ENCODE results near the gene RNF144A. TPM values are rescaled to one million over a fixed set of nuclear protein-coding genes. Genes with fewer than 3 reads are reported as not detected.

The RNF144A gene
- polyA plus RNA-seq, 1 of the 3 experiments (the other 2 are of a cell fraction): 15.6 TPM

GRCh38 chr2:6876309-6876708 is 40.9 kb upstream of the RNF144A start:
- Histone ChIP-seq H3K9me3 (peaks cover 6% of the 10 kb centered on the region; the same call in 1 of the 2 replicates), H3K36me3 (replicated peaks in 1 of 2; ENCODE audit: control insufficient read depth in 1 of 2, insufficient read depth in 2 of 2, low read length in 1 of 2) (no peaks in the 10 kb centered on the region), H4K20me1 (ENCODE audit: insufficient read depth) (no peaks in the 10 kb centered on the region), H3K4me1 (ENCODE audit: control insufficient read depth in 1 of 2, insufficient read depth in 2 of 2, low read depth in 1 of 2, low read length in 1 of 2) (peaks cover 0 to 5% of the 10 kb centered on the region in 2 experiments; a peak in 2 of 4 replicates), H3K4me3 (ENCODE audit: low read depth in 2 of 2, low read length in 1 of 2) (no peak overlapping the region), H3K9ac (no peak overlapping the region), H3K9me2 (no peaks in the 10 kb centered on the region), H3F3A (replicated peaks; ENCODE audit: insufficient read depth) (no peaks in the 10 kb centered on the region), H3K79me2 (ENCODE audit: insufficient read depth) (no peaks in the 10 kb centered on the region), H3K27ac (ENCODE audit: low read depth in 2 of 2, low read length in 1 of 2) (no peak overlapping the region), H2AFZ (ENCODE audit: low read depth) (no peak overlapping the region), H3K4me2 (no peak overlapping the region), H3K27me3 (ENCODE audit: insufficient read depth) (no peaks in the 10 kb centered on the region)
- no peak for TF ChIP-seq JUND (IDR thresholded peaks at IDR 0.05)
- TF ChIP-seq USF2 (IDR thresholded peaks at IDR 0.05; ENCODE audit: borderline replicate concordance, low read depth, low read length): no peak
- TF ChIP-seq, protein P1, sequence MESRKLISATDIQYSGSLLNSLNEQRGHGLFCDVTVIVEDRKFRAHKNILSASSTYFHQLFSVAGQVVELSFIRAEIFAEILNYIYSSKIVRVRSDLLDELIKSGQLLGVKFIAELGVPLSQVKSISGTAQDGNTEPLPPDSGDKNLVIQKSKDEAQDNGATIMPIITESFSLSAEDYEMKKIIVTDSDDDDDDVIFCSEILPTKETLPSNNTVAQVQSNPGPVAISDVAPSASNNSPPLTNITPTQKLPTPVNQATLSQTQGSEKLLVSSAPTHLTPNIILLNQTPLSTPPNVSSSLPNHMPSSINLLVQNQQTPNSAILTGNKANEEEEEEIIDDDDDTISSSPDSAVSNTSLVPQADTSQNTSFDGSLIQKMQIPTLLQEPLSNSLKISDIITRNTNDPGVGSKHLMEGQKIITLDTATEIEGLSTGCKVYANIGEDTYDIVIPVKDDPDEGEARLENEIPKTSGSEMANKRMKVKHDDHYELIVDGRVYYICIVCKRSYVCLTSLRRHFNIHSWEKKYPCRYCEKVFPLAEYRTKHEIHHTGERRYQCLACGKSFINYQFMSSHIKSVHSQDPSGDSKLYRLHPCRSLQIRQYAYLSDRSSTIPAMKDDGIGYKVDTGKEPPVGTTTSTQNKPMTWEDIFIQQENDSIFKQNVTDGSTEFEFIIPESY (IDR thresholded peaks at IDR 0.05; ENCODE audit: borderline replicate concordance, low read depth): no peak
- TF ChIP-seq MEF2A (IDR thresholded peaks at IDR 0.05; ENCODE audit: borderline replicate concordance, low read depth): no peak
- TF ChIP-seq PBX3 (IDR thresholded peaks at IDR 0.05): no peak
- no peak for TF ChIP-seq TCF12 (IDR thresholded peaks at IDR 0.05)
- no peak for TF ChIP-seq FOXJ3 (CRISPR knock-in tag; IDR thresholded peaks at IDR 0.05)
- no peak for TF ChIP-seq GABPA (IDR thresholded peaks at IDR 0.05; ENCODE audit: low read depth)
- TF ChIP-seq CHD2 (IDR thresholded peaks at IDR 0.05; ENCODE audit: low read length, partially characterized antibody): no peak
- no peak for TF ChIP-seq EP300 (IDR thresholded peaks at IDR 0.05; ENCODE audit: borderline replicate concordance in 1 of 2, low read depth in 1 of 2, low read length in 1 of 2)
- TF ChIP-seq POLR2AphosphoS5 (IDR thresholded peaks at IDR 0.05; ENCODE audit: low read depth, low read length): no peak
- no peak for DNase-seq
- ChIA-PET POLR2A (no interaction called here), CTCF (interaction anchor here (4.7 to 6.0 kb wide), 2 partner anchors 10 to 20 kb away, joined by 24 to 32 read pairs; partner anchors contain the start of gene CMPK2)
- 35% methylated on average over 1 of the region's 1 CpG for WGBS (ENCODE audit: low lambda C conversion rate)

DNA sequence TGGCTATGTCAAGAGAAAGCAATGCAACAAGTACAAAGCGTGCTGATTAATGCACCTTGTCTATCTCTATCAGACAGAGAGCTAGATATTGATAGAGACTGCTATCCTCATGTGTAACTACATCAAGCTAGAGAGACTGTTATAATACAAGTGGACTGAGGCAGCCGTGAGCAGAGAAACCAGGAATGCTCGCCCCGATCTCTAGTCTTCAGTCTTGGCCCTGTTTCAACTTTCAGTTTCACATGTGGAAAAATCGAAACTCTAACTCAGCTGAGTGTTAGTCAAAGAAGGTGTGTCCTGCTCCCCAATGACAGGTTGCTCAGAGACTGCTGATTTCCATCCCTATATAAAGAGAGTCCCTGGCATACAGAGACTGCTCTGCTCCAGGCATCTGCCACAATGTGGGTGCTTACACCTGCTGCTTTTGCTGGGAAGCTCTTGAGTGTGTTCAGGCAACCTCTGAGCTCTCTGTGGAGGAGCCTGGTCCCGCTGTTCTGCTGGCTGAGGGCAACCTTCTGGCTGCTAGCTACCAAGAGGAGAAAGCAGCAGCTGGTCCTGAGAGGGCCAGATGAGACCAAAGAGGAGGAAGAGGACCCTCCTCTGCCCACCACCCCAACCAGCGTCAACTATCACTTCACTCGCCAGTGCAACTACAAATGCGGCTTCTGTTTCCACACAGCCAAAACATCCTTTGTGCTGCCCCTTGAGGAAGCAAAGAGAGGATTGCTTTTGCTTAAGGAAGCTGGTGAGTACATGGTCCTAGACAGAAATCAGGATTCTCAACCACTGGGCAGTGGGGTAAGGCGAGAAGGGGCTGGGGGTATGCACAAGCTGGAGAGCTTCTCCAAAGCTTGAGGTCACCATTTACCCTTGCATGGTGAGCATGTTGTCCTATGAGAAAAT is 39.6 kb upstream of the RNF144A start, which contains the start of gene RSAD2:
Gene RSAD2 (plus strand): TSS at position 376 of the 903 bp plus-strand sequence. CDS start 24 bp downstream, at position 400.
- CTCF ChIA-PET: interaction anchor here (0.8 to 6.0 kb wide), 6 partner anchors 11 to 167 kb away, joined by 3 to 32 read pairs (median 4); partner anchors contain the start of genes CMPK2 and RNF144A
- Histone ChIP-seq H3F3A (replicated peaks; ENCODE audit: insufficient read depth) (no peaks in the 10 kb centered on the region), H3K4me3 (ENCODE audit: low read depth in 2 of 2, low read length in 1 of 2) (peak within 1 kb of the TSS; percentile 32 to 33; a peak in 3 of 4 replicates)

More for the DNA sequence above, 39.6 kb upstream of the RNF144A start, which contains the start of gene RSAD2:
- no peak for TF ChIP-seq NFIC (IDR thresholded peaks at IDR 0.05; ENCODE audit: borderline replicate concordance)
- TF ChIP-seq USF1 (IDR thresholded peaks at IDR 0.05; ENCODE audit: borderline replicate concordance, low read depth): no peak
- no peak for TF ChIP-seq USF2 (IDR thresholded peaks at IDR 0.05; ENCODE audit: borderline replicate concordance, low read depth, low read length)
- TF ChIP-seq EZH2phosphoT487 (IDR thresholded peaks at IDR 0.05; ENCODE audit: borderline replicate concordance, low read depth): no peak
- TF ChIP-seq RCOR1 (IDR thresholded peaks at IDR 0.05; ENCODE audit: low read length): no peak
- no peak for TF ChIP-seq CHD2 (IDR thresholded peaks at IDR 0.05; ENCODE audit: low read length, partially characterized antibody)
- TF ChIP-seq RFX5 (IDR thresholded peaks at IDR 0.05; ENCODE audit: low read length): no peak
- Histone ChIP-seq H3K9me3 (peaks cover 6% of the 10 kb centered on the region; the same call in 1 of the 2 replicates), H4K20me1 (ENCODE audit: insufficient read depth) (no peaks in the 10 kb centered on the region), H3K4me2 (peak within 1 kb of the TSS; percentile 60), H3K79me2 (ENCODE audit: insufficient read depth) (no peaks in the 10 kb centered on the region), H3K9me2 (no peaks in the 10 kb centered on the region), H3K9ac (no peak within 1 kb of the TSS), H3K36me3 (replicated peaks in 1 of 2; ENCODE audit: control insufficient read depth in 1 of 2, insufficient read depth in 2 of 2, low read length in 1 of 2) (no peaks in the 10 kb centered on the region), H2AFZ (ENCODE audit: low read depth) (no peak within 1 kb of the TSS), H3K27ac (ENCODE audit: low read depth in 2 of 2, low read length in 1 of 2) (no peak within 1 kb of the TSS), H3K27me3 (ENCODE audit: insufficient read depth) (no peaks in the 10 kb centered on the region), H3K4me1 (ENCODE audit: control insufficient read depth in 1 of 2, insufficient read depth in 2 of 2, low read depth in 1 of 2, low read length in 1 of 2) (peaks cover 0 to 5% of the 10 kb centered on the region in 2 experiments; a peak in 2 of 4 replicates)
- 64% methylated on average over 10 of the region's 10 CpGs for WGBS (ENCODE audit: low lambda C conversion rate)
- POLR2A ChIA-PET: no interaction called here
- no peak for DNase-seq
